ENCODE data around the gene HPS1. TPM values are rescaled to one million over a fixed set of nuclear protein-coding genes. Genes with fewer than 3 reads are reported as not detected.

The HPS1 gene
- total and polyA plus RNA-seq, 2 donors (not counting 3 experiments of a cell fraction or from before 2014, with no cell fraction given) = 60.7 to 67.5 TPM

DNA sequence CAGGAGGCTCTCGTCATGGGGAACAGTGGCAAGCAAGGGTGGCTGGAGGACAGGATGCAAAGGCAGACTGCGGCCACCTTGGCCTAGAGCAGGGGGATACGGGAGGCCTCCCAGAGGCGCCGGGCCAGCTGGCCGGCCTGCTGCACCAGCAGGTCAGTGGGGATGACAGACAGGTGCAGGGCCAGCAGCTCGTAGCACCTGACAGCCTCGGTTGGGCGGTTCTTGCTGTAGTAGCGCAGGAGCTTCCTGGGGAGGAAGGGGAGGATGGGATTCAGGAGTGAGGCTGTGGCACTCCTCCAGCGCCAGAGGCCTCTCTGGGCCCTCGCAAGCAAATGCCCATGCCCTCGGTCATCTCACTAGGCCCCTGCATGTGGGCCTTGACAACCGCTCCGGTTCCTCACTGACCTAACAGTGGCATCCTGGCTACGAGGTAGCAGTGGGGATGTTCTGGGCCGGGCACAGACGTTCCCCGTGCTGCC, 29.2 kb downstream of the HPS1 start:
- no peak for FAIRE-seq
- Histone ChIP-seq H3K9me3 (replicated peaks; ENCODE audit: control insufficient read depth, insufficient read depth, low read length) (no peaks in the 10 kb centered on the region), H3K79me2 (ENCODE audit: control insufficient read depth, insufficient read depth, low read length) (no peaks in the 10 kb centered on the region), H4K20me1 (replicated peaks; ENCODE audit: control insufficient read depth, extremely low read depth, insufficient read depth, low read length) (no peaks in the 10 kb centered on the region), H2AFZ (ENCODE audit: low read depth, low read length) (no peak overlapping the region), H3K4me1 (ENCODE audit: control insufficient read depth, extremely low read depth, insufficient read depth, low read length) (peaks cover 14% of the 10 kb centered on the region), H3K27ac (ENCODE audit: insufficient read depth, low read depth, low read length) (no peak overlapping the region), H3K27me3 (ENCODE audit: control insufficient read depth in 2 of 2, insufficient read depth in 2 of 2, low read length in 2 of 2) (no peaks in the 10 kb centered on the region), H3K4me2 (ENCODE audit: insufficient read depth, low read length) (no peak overlapping the region), H3K36me3 (ENCODE audit: control insufficient read depth in 2 of 2, extremely low read depth in 1 of 2, insufficient read depth in 2 of 2, low read length in 2 of 2) (peaks cover 3 to 28% of the 10 kb centered on the region in 2 experiments), H3K9ac (replicated peaks; ENCODE audit: extremely low read depth, insufficient read depth, low read length) (no peak overlapping the region), H3K9me1 (replicated peaks; ENCODE audit: control insufficient read depth, extremely low read depth, insufficient read depth, low read length) (no peaks in the 10 kb centered on the region), H3K4me3 (replicated peaks in 1 of 3; ENCODE audit: insufficient read depth in 1 of 3, low read depth in 1 of 3, low read length in 3 of 3) (no peak overlapping the region)
- DNase-seq (ENCODE audit: low read depth, low spot score) = no peak
- ChIA-PET CTCF (interaction anchor here (1.0 to 2.2 kb wide), 2 partner anchors 8 to 50 kb away, joined by 3 to 6 read pairs; no protein-coding TSS in a partner anchor), POLR2A (no interaction called here)
- TF ChIP-seq EZH2 (IDR thresholded peaks at IDR 0.05; ENCODE audit: borderline replicate concordance, low read depth, low read length, severe bottlenecking) (no peak), POLR2A (IDR thresholded peaks at IDR 0.05; ENCODE audit: low read depth, low read length) (no peak), GATA2 (IDR thresholded peaks at IDR 0.05; ENCODE audit: insufficient read depth, insufficient read length, low read depth, low read length) (no peak), FOS (IDR thresholded peaks at IDR 0.05; ENCODE audit: borderline replicate concordance, insufficient read depth, low read length) (no peak), MYC (IDR thresholded peaks at IDR 0.05; ENCODE audit: low read depth, low read length) (no peak), POLR2AphosphoS5 (IDR thresholded peaks at IDR 0.05; ENCODE audit: insufficient read depth, low read depth, low read length) (no peak), JUN (IDR thresholded peaks at IDR 0.05; ENCODE audit: borderline replicate concordance, insufficient read depth, insufficient read length, low read depth) (no peak)
- TF ChIP-seq, protein P1, sequence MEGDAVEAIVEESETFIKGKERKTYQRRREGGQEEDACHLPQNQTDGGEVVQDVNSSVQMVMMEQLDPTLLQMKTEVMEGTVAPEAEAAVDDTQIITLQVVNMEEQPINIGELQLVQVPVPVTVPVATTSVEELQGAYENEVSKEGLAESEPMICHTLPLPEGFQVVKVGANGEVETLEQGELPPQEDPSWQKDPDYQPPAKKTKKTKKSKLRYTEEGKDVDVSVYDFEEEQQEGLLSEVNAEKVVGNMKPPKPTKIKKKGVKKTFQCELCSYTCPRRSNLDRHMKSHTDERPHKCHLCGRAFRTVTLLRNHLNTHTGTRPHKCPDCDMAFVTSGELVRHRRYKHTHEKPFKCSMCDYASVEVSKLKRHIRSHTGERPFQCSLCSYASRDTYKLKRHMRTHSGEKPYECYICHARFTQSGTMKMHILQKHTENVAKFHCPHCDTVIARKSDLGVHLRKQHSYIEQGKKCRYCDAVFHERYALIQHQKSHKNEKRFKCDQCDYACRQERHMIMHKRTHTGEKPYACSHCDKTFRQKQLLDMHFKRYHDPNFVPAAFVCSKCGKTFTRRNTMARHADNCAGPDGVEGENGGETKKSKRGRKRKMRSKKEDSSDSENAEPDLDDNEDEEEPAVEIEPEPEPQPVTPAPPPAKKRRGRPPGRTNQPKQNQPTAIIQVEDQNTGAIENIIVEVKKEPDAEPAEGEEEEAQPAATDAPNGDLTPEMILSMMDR (IDR thresholded peaks at IDR 0.05; ENCODE audit: extremely low read depth in 1 of 2, insufficient read depth in 1 of 2, low read depth in 1 of 2, low read length in 2 of 2) = no peak
- TF ChIP-seq, protein P2, sequence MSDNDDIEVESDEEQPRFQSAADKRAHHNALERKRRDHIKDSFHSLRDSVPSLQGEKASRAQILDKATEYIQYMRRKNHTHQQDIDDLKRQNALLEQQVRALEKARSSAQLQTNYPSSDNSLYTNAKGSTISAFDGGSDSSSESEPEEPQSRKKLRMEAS (IDR thresholded peaks at IDR 0.05; ENCODE audit: insufficient read depth, insufficient read length) = no peak
- intact Hi-C loops (cut with micrococcal nuclease) (no loop called here), dilution Hi-C loops (cut with MboI; ENCODE audit: extremely low pct_ligation_motif_present, low sequenced_read_pairs) (no loop called here)
- no TSS peak for BruUV-seq (replicated peaks)

All from endothelial cell of umbilical vein (primary cell).